GM21367 (cell line): ENCODE results near the gene USP34.

Experiments used
- ATAC-seq: cut with Tn5 transposase; IDR thresholded peaks from one replicate; pipeline ENCODE4 v1.9.1; 2021; ENCODE audit not compliant: unreplicated experiment

USP34 gene

GRCh38 chr2:61255580-61256437 is 215.1 kb downstream of the USP34 start:
- ATAC-seq, result no peak

GRCh38 chr2:61254536-61254935 is 216.4 kb downstream of the USP34 start:
- ATAC-seq, result no peak

- ATAC-seq, result no peak
Observed at GRCh38 chr2:61253136-61253535, 217.8 kb downstream of the USP34 start.

GRCh38 chr2:61252031-61252430 is 218.9 kb downstream of the USP34 start:
- ATAC-seq, result no peak

- no peak for ATAC-seq
Observed at GRCh38 chr2:61249521-61250071, 221.3 kb downstream of the USP34 start.

- ATAC-seq, result no peak
Observed at GRCh38 chr2:61247204-61247812, 223.6 kb downstream of the USP34 start.

- ATAC-seq, result no peak
Observed at GRCh38 chr2:61244694-61245093, 226.2 kb downstream of the USP34 start.

- no peak for ATAC-seq
Observed at GRCh38 chr2:61241266-61241665, 229.6 kb downstream of the USP34 start.

- no peak for ATAC-seq
Observed at GRCh38 chr2:61238219-61239012, 232.5 kb downstream of the USP34 start.

- ATAC-seq, result no peak
Observed at GRCh38 chr2:61235716-61236115, 235.2 kb downstream of the USP34 start.

- ATAC-seq, result no peak
Observed at GRCh38 chr2:61233581-61233980, 237.3 kb downstream of the USP34 start.

GRCh38 chr2:61229936-61230335 is 241.0 kb downstream of the USP34 start:
- ATAC-seq, result no peak

- no peak for ATAC-seq
Observed at GRCh38 chr2:61222567-61222966, 248.3 kb downstream of the USP34 start.

- ATAC-seq, result no peak
Observed at GRCh38 chr2:61221819-61222218, 249.1 kb downstream of the USP34 start.

GRCh38 chr2:61220768-61221167 is 250.1 kb downstream of the USP34 start:
- ATAC-seq, result no peak

- ATAC-seq, result no peak
Observed at GRCh38 chr2:61218817-61219170, 252.1 kb downstream of the USP34 start.

GRCh38 chr2:61218076-61218816 is 252.6 kb downstream of the USP34 start:
- ATAC-seq, result no peak

GRCh38 chr2:61214171-61214570 is 256.7 kb downstream of the USP34 start:
- no peak for ATAC-seq

GRCh38 chr2:61210332-61210981 is 260.4 kb downstream of the USP34 start:
- no peak for ATAC-seq

- ATAC-seq, result no peak
Observed at GRCh38 chr2:61205132-61205531, 265.8 kb downstream of the USP34 start.
